Right ventricle myocardium superior (tissue), 1 donor: Measurements from ENCODE around the gene SIRPD. TPM values are rescaled to one million over a fixed set of nuclear protein-coding genes. Genes with fewer than 3 reads are reported as not detected.
"Not testable (repeated sequence)": the region's sequence is repeated elsewhere in the genome, so short reads cannot be mapped to it uniquely, and the experiment has no call there.

Experiments used
- ATAC-seq: fragments of 200-7000 bp; cut with Tn5 transposase; one replicate; pipeline ENCODE4 v1.9.1; 2020; ENCODE audit warnings: mild to moderate bottlenecking; ENCODE audit not compliant: poor library complexity
- DNase-seq: peaks from one replicate; pipeline ENCODE4 v3.0.0-alpha.2; 2020
- intact Hi-C: fragments of 100-400 bp; cut with DNase I; formaldehyde crosslinking; loops from one replicate; pipeline ENCODE4 v1.11.2; 2022
- total RNA-seq: library from RNA; stranded (reverse); fragmentation: NEBNext Ultra II Directional; extraction: Animal tissue kit (Norgen Biotek cat#: 25700); gene quantifications from one replicate; pipeline ENCODE4 v1.2.1, GENCODE V29; 2021
- donor health status: DM: no; HTN: yes; CAD: no; lungs with severe emphysema.

Gene SIRPD
- total RNA-seq, 1 donor from 2014 or later = not detected

DNA sequence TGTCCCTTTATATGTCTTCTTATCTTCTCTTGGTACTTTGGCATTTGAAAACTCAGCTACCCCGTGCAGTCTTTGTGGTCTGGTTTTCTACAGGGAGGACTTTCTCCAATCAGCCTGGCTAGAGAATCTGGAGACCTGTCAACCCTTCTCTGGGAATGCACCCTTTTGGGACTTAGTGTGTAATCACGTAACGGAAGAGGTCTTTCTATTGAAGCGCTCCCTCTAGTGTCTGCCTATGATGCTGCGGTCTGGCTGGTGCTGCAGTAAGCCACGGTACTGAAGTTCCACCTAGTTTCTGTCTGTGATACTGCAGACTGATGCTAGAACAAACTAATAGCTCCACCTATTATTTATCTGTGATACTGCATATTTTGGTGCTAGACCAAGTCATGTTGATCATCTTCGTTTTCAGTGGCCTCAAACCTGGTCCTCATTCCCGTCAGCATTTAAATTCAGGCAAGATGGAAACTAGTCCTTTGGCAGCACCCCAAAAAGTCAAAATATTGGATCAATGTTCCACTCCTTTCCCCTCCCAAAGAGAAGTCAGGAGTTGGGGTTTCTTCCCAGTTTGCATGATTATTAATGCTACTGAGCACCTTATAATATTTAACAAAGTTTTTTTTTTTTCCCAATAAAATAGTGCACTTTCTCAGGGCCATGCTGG is 53.8 kb downstream of the SIRPD start:
- DNase-seq (peak; percentile 76), ATAC-seq (peak; percentile 94)
- intact Hi-C loops = no loop called here

DNA sequence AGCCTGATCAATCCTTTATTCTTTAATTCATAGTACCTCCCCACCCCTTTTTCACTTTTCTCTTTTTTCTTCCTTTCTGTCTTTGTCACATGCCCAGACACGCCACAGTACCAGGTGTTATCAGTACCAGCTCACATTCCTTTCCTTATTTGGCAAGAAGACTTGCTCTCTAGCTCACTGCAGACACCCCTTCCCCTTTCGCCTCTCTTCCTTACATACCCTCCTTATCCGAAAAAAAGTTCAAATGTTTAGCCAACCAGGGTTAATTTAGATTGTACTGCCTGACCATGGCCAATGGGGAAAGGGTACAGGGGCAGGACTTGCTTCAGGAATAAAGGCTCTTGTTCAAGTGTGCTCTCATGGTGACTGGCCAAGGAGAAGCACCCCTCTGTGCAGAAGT is 57.0 kb downstream of the SIRPD start:
- ATAC-seq (no peak), DNase-seq (no peak)
- intact Hi-C loops = no loop called here

GRCh38 chr20:1499528-1500420 is 57.7 kb downstream of the SIRPD start:
- ATAC-seq (no peak), DNase-seq (no peak)
- intact Hi-C loops = no loop called here

- intact Hi-C loops, ATAC-seq, DNase-seq: not testable (repeated sequence)
These were observed 60.1 kb downstream of the SIRPD start for GRCh38 chr20:1497371-1497770.

DNA sequence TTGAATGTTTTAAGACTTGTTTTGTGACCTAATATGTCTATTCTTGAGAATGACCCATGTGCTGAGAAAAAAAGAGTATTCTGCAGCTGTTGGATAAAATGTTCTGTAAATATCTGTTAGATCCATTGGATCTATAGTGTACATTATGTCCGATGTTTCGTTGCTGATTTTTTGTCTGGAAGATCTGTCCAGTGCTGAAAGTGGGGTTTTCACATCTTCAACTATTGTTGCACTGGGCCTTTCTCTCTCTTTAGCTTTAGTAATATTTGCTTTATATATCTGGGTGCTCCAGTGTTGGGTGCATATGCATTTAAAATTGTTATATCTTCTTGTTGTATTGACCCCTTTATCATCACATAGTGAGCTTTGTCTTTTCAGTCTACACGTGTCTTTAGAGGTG is 60.6 kb downstream of the SIRPD start:
- DNase-seq (no peak), ATAC-seq (no peak)
- intact Hi-C loops = no loop called here

DNA sequence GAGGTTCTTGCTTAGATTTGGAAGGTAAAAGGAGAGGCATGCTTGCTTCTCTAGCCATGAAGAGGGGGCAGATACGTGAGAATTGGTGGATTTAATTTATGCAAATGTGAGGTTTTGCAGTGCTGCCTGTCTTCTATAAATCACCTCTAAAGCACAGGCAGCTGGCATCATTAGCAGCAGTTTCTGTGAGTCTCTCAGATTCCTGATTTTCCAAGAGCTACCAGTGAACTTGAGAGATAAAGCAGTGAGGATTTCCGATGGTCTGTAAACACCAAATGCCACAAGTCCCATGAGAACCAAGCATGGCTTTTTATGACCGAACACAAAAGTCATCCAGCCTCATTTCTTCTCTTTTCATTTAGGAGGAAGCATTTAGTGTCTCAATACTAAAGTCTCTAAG is 63.1 kb downstream of the SIRPD start:
- intact Hi-C loops = no loop called here
- ATAC-seq (no peak), DNase-seq (no peak)

- ATAC-seq (no peak), DNase-seq (no peak)
- intact Hi-C loops = no loop called here
These were observed 64.0 kb downstream of the SIRPD start for GRCh38 chr20:1493536-1493935.

GRCh38 chr20:1491860-1492642 is 65.5 kb downstream of the SIRPD start:
- ATAC-seq = peak; percentile 43
- DNase-seq = no peak
- intact Hi-C loops = no loop called here

GRCh38 chr20:1491281-1491840 is 66.1 kb downstream of the SIRPD start, which contains the start of gene SIRPB2:
SIRPB2 (minus strand) TSS chr20:1491420; CDS start chr20:1491359, 61 bp downstream.
- peak; percentile 77 for DNase-seq
- ATAC-seq = peak; percentile 71
- intact Hi-C loops = no loop called here

DNA sequence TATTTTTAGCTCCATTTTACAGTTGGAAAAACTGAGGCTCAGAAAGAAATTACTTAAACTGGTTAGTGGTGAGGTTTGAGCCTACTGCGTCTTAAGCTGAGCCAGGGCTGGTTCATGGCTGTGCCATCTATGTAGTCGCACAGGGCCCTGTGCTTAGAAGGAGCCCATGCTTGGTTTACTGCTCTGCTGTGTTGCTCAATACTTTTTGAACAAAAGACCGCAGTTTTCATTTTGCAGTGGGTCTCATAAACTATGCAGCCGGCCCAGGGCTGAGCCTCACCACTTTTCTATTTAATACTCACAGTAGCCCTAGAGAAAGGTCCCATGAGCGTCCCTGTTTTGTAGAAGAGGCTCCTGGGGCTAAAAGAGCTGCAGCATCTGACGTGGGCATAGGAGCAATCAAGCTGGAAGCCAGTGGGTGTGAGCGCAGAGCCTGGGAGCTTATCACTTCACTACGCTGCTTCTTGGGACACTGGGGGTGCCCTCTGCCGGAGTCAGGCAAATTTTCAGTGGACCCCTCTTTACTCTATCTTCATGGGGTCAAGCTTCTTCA is 66.8 kb downstream of the SIRPD start:
- ATAC-seq (no peak), DNase-seq (no peak)
- intact Hi-C loops = no loop called here

GRCh38 chr20:1489764-1490436 is 67.6 kb downstream of the SIRPD start:
- intact Hi-C loops = no loop called here
- DNase-seq = no peak
- peak; percentile 71 for ATAC-seq

- no peak for DNase-seq
- intact Hi-C loops = no loop called here
- peak; percentile 21 for ATAC-seq
These were observed 68.2 kb downstream of the SIRPD start for GRCh38 chr20:1489325-1489724.

- DNase-seq (no peak), ATAC-seq (no peak)
- intact Hi-C loops = no loop called here
These were observed 70.9 kb downstream of the SIRPD start for GRCh38 chr20:1486566-1486965.

GRCh38 chr20:1484438-1485116 is 72.9 kb downstream of the SIRPD start:
- ATAC-seq = no peak
- intact Hi-C loops = no loop called here

More at GRCh38 chr20:1484438-1485116, 72.9 kb downstream of the SIRPD start:
- DNase-seq = no peak
